SK-N-MC (cell line): ENCODE measurements around the gene AGRN.

Experiments
- EZH2 ChIP-seq: fragments of 200-600 bp; sonication (generic); IDR thresholded peaks from one replicate; pipeline ENCODE4 v1.6.1; 2017; ENCODE audit warnings: antibody characterized with exemption
- FOXP2 ChIP-seq: optimal IDR thresholded peaks from 2 replicates; pipeline ENCODE3; 2011; ENCODE audit warnings: mild to moderate bottlenecking, moderate library complexity; ENCODE audit not compliant: insufficient read depth; ENCODE audit errors: extremely low read length, control extremely low read depth
- POLR2AphosphoS5 ChIP-seq: IDR thresholded peaks from 2 replicates; pipeline ENCODE4 v1.6.1; 2012; ENCODE audit warnings: mild to moderate bottlenecking, low read depth, low read length, borderline replicate concordance

DNA sequence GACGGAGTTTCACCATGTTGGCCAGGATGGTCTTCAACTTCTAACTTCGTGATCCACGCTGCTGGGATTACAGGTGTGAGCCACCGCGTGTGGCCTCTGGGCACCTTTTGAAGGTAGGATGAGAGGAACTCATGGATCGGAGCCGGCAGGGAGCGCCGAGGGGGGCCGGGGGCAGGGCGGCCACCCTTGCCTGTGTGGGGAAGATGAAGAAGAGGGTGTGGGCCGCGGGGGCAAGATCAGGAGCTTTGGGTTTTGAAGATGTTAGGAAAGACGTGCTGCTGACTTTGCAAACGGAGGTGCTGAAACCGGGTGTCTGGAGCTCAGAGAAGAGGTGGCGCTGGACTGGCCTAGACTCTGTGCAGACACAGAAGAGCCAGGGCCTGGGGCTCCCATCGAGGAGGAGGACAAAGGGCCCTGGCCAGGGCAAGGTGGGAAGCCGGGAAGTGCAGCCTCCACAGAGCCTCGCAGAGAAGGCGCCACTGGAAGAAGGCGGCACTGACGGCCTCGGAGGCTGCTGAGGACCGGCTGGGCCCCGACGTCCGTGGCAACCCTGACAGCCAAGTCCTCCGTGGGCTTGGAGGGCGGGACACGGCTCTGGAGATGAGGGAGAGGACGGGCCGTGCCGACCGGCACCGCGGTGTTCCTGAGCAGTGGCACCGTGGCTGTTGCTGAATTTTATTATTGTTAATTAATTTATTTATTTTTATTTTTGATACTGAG, 40.5 kb downstream of the AGRN start:
- TF ChIP-seq POLR2AphosphoS5 (no peak), FOXP2 (no peak), EZH2 (no peak)
